Activated CD4-positive, alpha-beta memory T cell treated with anti-CD3 and anti-CD28 coated beads, Interleukin-2, amount 10 ng/mL, durations not matched to agents 7 days and 5 days (primary cell): ENCODE data around the gene MOB4. TPM values are rescaled to one million over a fixed set of nuclear protein-coding genes. Genes with fewer than 3 reads are reported as not detected.
"Not testable (repeated sequence)": the region's sequence is repeated elsewhere in the genome, so short reads cannot be mapped to it uniquely, and the experiment has no call there.

ENCODE experiments used
- CTCF ChIA-PET: fragments of 350-600 bp; sonication (Branson Sonifier 250); formaldehyde crosslinking; loops from one replicate; lab custom pipeline; 2021; ENCODE audit warnings: antibody characterized with exemption, inconsistent platforms; lab: Charles Lee
- POLR2A ChIA-PET: fragments of 350-600 bp; sonication (Branson Sonifier 250); formaldehyde crosslinking; loops from one replicate; lab custom pipeline; 2021; ENCODE audit warnings: antibody characterized with exemption; lab: Charles Lee
- DNase-seq: peaks from one replicate; pipeline ENCODE4 v3.0.0-alpha.2; 2020
- H3K27ac Mint-ChIP-seq: one replicate; pipeline ENCODE4 v1.8.0; 2021; ENCODE audit warnings: mild to moderate bottlenecking, mixed read lengths
- H3K27me3 Mint-ChIP-seq: one replicate; pipeline ENCODE4 v1.8.0; 2021; ENCODE audit warnings: mixed read lengths
- H3K36me3 Mint-ChIP-seq: one replicate; pipeline ENCODE4 v1.8.0; 2021; ENCODE audit warnings: low read depth, mixed read lengths
- H3K4me1 Mint-ChIP-seq: one replicate; pipeline ENCODE4 v1.8.0; 2021; ENCODE audit warnings: mixed read lengths
- H3K4me3 Mint-ChIP-seq: one replicate; pipeline ENCODE4 v1.8.0; 2021; ENCODE audit warnings: mild to moderate bottlenecking, mixed read lengths
- H3K9me3 Mint-ChIP-seq: one replicate; pipeline ENCODE4 v1.8.0; 2021; ENCODE audit warnings: mixed read lengths
- total RNA-seq, 2 experiments: library from RNA; stranded (reverse); gene quantifications; one replicate each; pipeline ENCODE4 v1.2.3, GENCODE V29; 2021

Gene MOB4
- 10 to 100 TPM; 23.5 to 24.8 TPM for total RNA-seq

GRCh38 chr2:197515739-197516392 lies at the start of gene MOB4:
Gene MOB4, plus strand, starts transcription at chr2:197516066. Its CDS starts 21 bp downstream, at chr2:197516087.
- Mint-ChIP-seq H3K27me3 (no peaks in the 10 kb centered on the region), H3K27ac (peak within 1 kb of the TSS; percentile 81), H3K4me3 (peak within 1 kb of the TSS; percentile 96), H3K4me1 (peaks cover 33% of the 10 kb centered on the region), H3K36me3 (peaks cover 24% of the 10 kb centered on the region), H3K9me3 (peaks cover under 1% of the 10 kb centered on the region)
- DNase-seq = peak; percentile 95
- ChIA-PET CTCF (interaction anchor here (0.7 to 3.2 kb wide), 7 partner anchors 11 to 270 kb away, joined by 3 to 30 read pairs (median 3); partner anchors contain the start of genes HSPD1, HSPE1 and MARS2), POLR2A (interaction anchor here (0.6 to 6.6 kb wide), 21 partner anchors 8 to 717 kb away, joined by 3 to 275 read pairs (median 4); partner anchors contain the start of genes COQ10B, GTF3C3, HSPD1 and HSPE1)

GRCh38 chr2:197472166-197472565 lies 43.7 kb upstream of the MOB4 start:
- peaks cover 47% of the 10 kb centered on the region for H3K36me3 Mint-ChIP-seq
- H3K27me3 Mint-ChIP-seq = no peaks in the 10 kb centered on the region
- H3K27ac Mint-ChIP-seq = no peak overlapping the region
- DNase-seq = no peak
- H3K4me3 Mint-ChIP-seq = no peak overlapping the region
- peaks cover 5% of the 10 kb centered on the region for H3K4me1 Mint-ChIP-seq
- no peaks in the 10 kb centered on the region for H3K9me3 Mint-ChIP-seq
- CTCF ChIA-PET = interaction anchor here (1.5 kb wide), 1 partner anchor 66 kb away, joined by 4 read pairs; no protein-coding TSS in a partner anchor
- POLR2A ChIA-PET = no interaction called here

- Mint-ChIP-seq H3K9me3 (no peaks in the 10 kb centered on the region), H3K27ac (no peak overlapping the region), H3K4me1 (peaks cover 14% of the 10 kb centered on the region), H3K4me3 (no peak overlapping the region), H3K36me3 (peaks cover 60% of the 10 kb centered on the region), H3K27me3 (no peaks in the 10 kb centered on the region)
- ChIA-PET POLR2A (interaction anchor here (1.0 to 2.2 kb wide), 2 partner anchors 12 to 43 kb away, joined by 3 to 11 read pairs; partner anchors contain the start of gene SF3B1), CTCF (no interaction called here)
- no peak for DNase-seq
Measured at GRCh38 chr2:197477797-197478196, 38.1 kb upstream of the MOB4 start.

- POLR2A ChIA-PET = interaction anchor here (1.0 to 1.1 kb wide), 2 partner anchors 12 to 19 kb away, joined by 4 read pairs; partner anchors contain the start of gene HSPD1
- H3K27ac Mint-ChIP-seq = no peak overlapping the region
- DNase-seq = no peak
- CTCF ChIA-PET = no interaction called here
- peaks cover 9% of the 10 kb centered on the region for H3K9me3 Mint-ChIP-seq
- H3K27me3 Mint-ChIP-seq = no peaks in the 10 kb centered on the region
- peaks cover 14% of the 10 kb centered on the region for H3K4me1 Mint-ChIP-seq
- peaks cover 63% of the 10 kb centered on the region for H3K36me3 Mint-ChIP-seq
- H3K4me3 Mint-ChIP-seq = no peak overlapping the region
Measured at GRCh38 chr2:197480165-197481036, 35.5 kb upstream of the MOB4 start.

- not testable (repeated sequence) for H3K4me3 Mint-ChIP-seq, H3K27ac Mint-ChIP-seq, H3K4me1 Mint-ChIP-seq, H3K27me3 Mint-ChIP-seq, DNase-seq
- H3K9me3 Mint-ChIP-seq = peaks cover 13% of the 10 kb centered on the region
- ChIA-PET POLR2A (interaction anchor here (1.1 to 1.9 kb wide), 2 partner anchors 9 to 14 kb away, joined by 3 to 8 read pairs; partner anchors contain the start of gene HSPD1), CTCF (interaction anchor here (0.6 to 0.7 kb wide), 2 partner anchors 63 to 317 kb away, joined by 3 to 4 read pairs; no protein-coding TSS in a partner anchor)
- peaks cover 83% of the 10 kb centered on the region for H3K36me3 Mint-ChIP-seq
Measured at GRCh38 chr2:197484248-197484647, 31.6 kb upstream of the MOB4 start.

DNA sequence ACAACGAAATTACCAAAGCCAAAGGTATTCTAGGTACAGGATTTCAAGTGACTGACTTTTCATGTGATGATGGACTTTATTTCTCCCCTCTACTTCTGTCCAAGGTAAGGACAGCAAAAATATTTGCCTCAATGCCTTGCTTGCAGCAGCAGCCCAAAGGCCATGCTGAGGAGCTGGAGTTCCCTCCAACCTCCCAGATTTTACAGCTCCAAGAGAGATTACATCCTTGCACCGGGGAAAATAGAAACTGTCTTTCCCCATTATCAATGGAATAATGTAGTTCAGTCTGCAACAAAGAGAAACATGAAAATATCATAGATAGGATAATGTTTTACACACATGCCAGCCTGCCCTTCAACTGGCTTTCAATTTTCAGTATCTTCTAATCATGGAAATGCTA lies 29.7 kb upstream of the MOB4 start:
- no peaks in the 10 kb centered on the region for H3K27me3 Mint-ChIP-seq
- H3K36me3 Mint-ChIP-seq = peaks cover 90% of the 10 kb centered on the region
- H3K4me1 Mint-ChIP-seq = peaks cover 7% of the 10 kb centered on the region
- ChIA-PET CTCF (no interaction called here), POLR2A (no interaction called here)
- H3K4me3 Mint-ChIP-seq = no peak overlapping the region
- DNase-seq = no peak
- H3K27ac Mint-ChIP-seq = no peak overlapping the region
- H3K9me3 Mint-ChIP-seq = peaks cover 13% of the 10 kb centered on the region

- POLR2A ChIA-PET = interaction anchor here (1.6 to 2.0 kb wide), 2 partner anchors 11 to 14 kb away, joined by 3 to 8 read pairs; no protein-coding TSS in a partner anchor
- CTCF ChIA-PET = no interaction called here
- H3K9me3 Mint-ChIP-seq = peaks cover 13% of the 10 kb centered on the region
- H3K27me3 Mint-ChIP-seq = no peaks in the 10 kb centered on the region
- H3K4me3 Mint-ChIP-seq = no peak overlapping the region
- H3K36me3 Mint-ChIP-seq = peaks cover 88% of the 10 kb centered on the region
- peaks cover 7% of the 10 kb centered on the region for H3K4me1 Mint-ChIP-seq
- no peak overlapping the region for H3K27ac Mint-ChIP-seq
- DNase-seq = no peak
Measured at GRCh38 chr2:197487385-197487784, 28.5 kb upstream of the MOB4 start.

- H3K27me3 Mint-ChIP-seq = no peaks in the 10 kb centered on the region
- peaks cover 47% of the 10 kb centered on the region for H3K4me1 Mint-ChIP-seq
Measured at GRCh38 chr2:197495433-197496134, 20.3 kb upstream of the MOB4 start.

GRCh38 chr2:197496695-197497094 lies 19.2 kb upstream of the MOB4 start:
- ChIA-PET CTCF (interaction anchor here (0.6 kb wide), 1 partner anchor 230 kb away, joined by 4 read pairs; no protein-coding TSS in a partner anchor), POLR2A (interaction anchor here (0.6 to 9.0 kb wide), 4 partner anchors 18 to 208 kb away, joined by 3 to 275 read pairs (median 60); partner anchors contain the start of genes MARS2, MOB4 and SF3B1)
- H3K4me1 Mint-ChIP-seq = peaks cover 53% of the 10 kb centered on the region
- H3K27me3 Mint-ChIP-seq = no peaks in the 10 kb centered on the region
- H3K9me3 Mint-ChIP-seq = no peaks in the 10 kb centered on the region
- no peak for DNase-seq
- H3K27ac Mint-ChIP-seq = peak overlapping the region; percentile 97
- peaks cover 60% of the 10 kb centered on the region for H3K36me3 Mint-ChIP-seq
- peak overlapping the region; percentile 92 for H3K4me3 Mint-ChIP-seq

More at GRCh38 chr2:197495433-197496134, 20.3 kb upstream of the MOB4 start:
- ChIA-PET CTCF (interaction anchor here (0.6 kb wide), 1 partner anchor 17 kb away, joined by 4 read pairs; no protein-coding TSS in a partner anchor), POLR2A (interaction anchor here (0.7 to 9.0 kb wide), 4 partner anchors 19 to 63 kb away, joined by 4 to 275 read pairs (median 60); partner anchors contain the start of genes COQ10B, MOB4 and SF3B1)
- H3K27ac Mint-ChIP-seq = peak overlapping the region; percentile 97
- no peak for DNase-seq
- peaks cover 64% of the 10 kb centered on the region for H3K36me3 Mint-ChIP-seq
- no peaks in the 10 kb centered on the region for H3K9me3 Mint-ChIP-seq
- peak overlapping the region; percentile 17 for H3K4me3 Mint-ChIP-seq

- ChIA-PET POLR2A (interaction anchor here (0.6 to 9.0 kb wide), 6 partner anchors 13 to 208 kb away, joined by 3 to 275 read pairs (median 16); partner anchors contain the start of genes MARS2, MOB4 and SF3B1), CTCF (interaction anchor here (0.6 kb wide), 1 partner anchor 229 kb away, joined by 4 read pairs; no protein-coding TSS in a partner anchor)
- Mint-ChIP-seq H3K4me1 (peaks cover 60% of the 10 kb centered on the region), H3K27me3 (no peaks in the 10 kb centered on the region), H3K9me3 (no peaks in the 10 kb centered on the region), H3K4me3 (peak overlapping the region; percentile 92), H3K27ac (peak overlapping the region; percentile 97), H3K36me3 (peaks cover 64% of the 10 kb centered on the region)
- no peak for DNase-seq
Measured at GRCh38 chr2:197497326-197497725, 18.5 kb upstream of the MOB4 start.

DNA sequence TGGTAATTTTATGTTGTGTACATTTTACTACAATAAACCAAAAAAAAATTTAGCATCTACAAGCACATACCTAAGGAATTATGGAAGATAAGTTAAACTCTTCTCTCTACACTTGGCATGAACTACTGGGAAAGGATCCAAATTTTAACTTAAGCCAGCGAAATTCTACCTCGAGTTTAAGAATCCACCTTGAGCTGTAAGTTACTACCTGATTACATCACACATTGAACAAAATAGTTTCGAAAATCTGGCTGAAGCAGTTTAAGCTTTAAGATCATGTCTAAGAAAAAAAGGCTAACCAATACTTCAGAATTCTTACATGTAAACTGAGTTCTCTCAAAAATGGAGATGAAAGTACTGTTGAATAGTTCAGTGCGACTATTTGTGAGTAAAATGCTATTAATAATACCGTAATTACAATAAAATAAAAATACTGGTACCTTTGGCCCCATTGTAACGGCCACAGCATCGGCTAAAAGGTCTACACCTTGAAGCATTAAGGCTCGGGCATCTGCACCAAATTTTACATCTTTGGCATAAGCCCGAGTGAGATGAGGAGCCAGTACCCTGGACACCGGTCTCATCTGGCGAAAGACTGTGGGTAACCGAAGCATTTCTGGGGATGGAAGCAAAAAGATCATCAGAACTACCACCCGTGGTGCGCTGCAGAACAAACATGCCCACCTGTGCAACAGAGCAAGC lies 17.5 kb upstream of the MOB4 start:
- Mint-ChIP-seq H3K4me3 (peak overlapping the region; percentile 92), H3K4me1 (peaks cover 62% of the 10 kb centered on the region), H3K36me3 (peaks cover 63% of the 10 kb centered on the region), H3K27ac (peak overlapping the region; percentile 97), H3K9me3 (no peaks in the 10 kb centered on the region), H3K27me3 (no peaks in the 10 kb centered on the region)
- ChIA-PET CTCF (interaction anchor here (0.7 to 5.0 kb wide), 5 partner anchors 18 to 209 kb away, joined by 3 to 30 read pairs (median 6); partner anchors contain the start of genes COQ10B and MOB4), POLR2A (interaction anchor here (0.9 to 9.0 kb wide), 14 partner anchors 10 to 207 kb away, joined by 3 to 275 read pairs (median 8); partner anchors contain the start of genes ANKRD44, COQ10B, MARS2 and MOB4)
- no peak for DNase-seq
